A673 (cell line): ENCODE measurements around the gene TGIF1.

Source experiments
- CTCF ChIP-seq: fragments of 300-800, 200-600 bp; sonication (generic); conservative IDR thresholded peaks from 2 replicates; pipeline ENCODE4 v1.5.1; 2017; ENCODE audit warnings: low read depth, mild to moderate bottlenecking, antibody characterized with exemption, low read length, moderate library complexity, mixed read lengths
- EZH2 ChIP-seq: fragments of 200-600 bp; sonication (generic); IDR thresholded peaks from 2 replicates; pipeline ENCODE4 v1.6.1; 2017; ENCODE audit warnings: borderline replicate concordance, low read depth, mild to moderate bottlenecking, mixed read lengths, antibody characterized with exemption, low read length; ENCODE audit not compliant: poor library complexity, severe bottlenecking

- TF ChIP-seq EZH2, result no peak
- no peak for TF ChIP-seq CTCF
Observed at GRCh38 chr18:3455907-3456685, 6.1 kb downstream of the TGIF1 start.
